HEK293T (cell line): Measurements from ENCODE around the gene ZNF672.

Experiments
- CTBP1 ChIP-seq: fragments of 450-650 bp; IDR thresholded peaks from 2 replicates; pipeline ENCODE4 v1.6.1; 2016; ENCODE audit warnings: borderline replicate concordance
- FOXA1 ChIP-seq: fragments of 450-650 bp; IDR thresholded peaks from 2 replicates; pipeline ENCODE4 v1.6.1; 2016; ENCODE audit warnings: mild to moderate bottlenecking
- FOXK2 ChIP-seq: fragments of 450-650 bp; IDR thresholded peaks from 2 replicates; pipeline ENCODE4 v1.6.1; 2016; ENCODE audit warnings: mild to moderate bottlenecking
- HDGF ChIP-seq: fragments of 450-650 bp; IDR thresholded peaks from 2 replicates; pipeline ENCODE4 v1.6.1; 2017; ENCODE audit warnings: antibody characterized with exemption, borderline replicate concordance
- L3MBTL2 ChIP-seq: fragments of 450-650 bp; conservative IDR thresholded peaks from 2 replicates; pipeline ENCODE4 v1.6.1; 2016; ENCODE audit warnings: mild to moderate bottlenecking
- LEF1 ChIP-seq: fragments of 450-650 bp; IDR thresholded peaks from 2 replicates; pipeline ENCODE4 v1.6.1; 2017; ENCODE audit warnings: mild to moderate bottlenecking, borderline replicate concordance
- SP1 ChIP-seq: fragments of 450-650 bp; IDR thresholded peaks from 2 replicates; pipeline ENCODE4 v1.6.1; 2017
- SUZ12 ChIP-seq: fragments of 450-650 bp; IDR thresholded peaks from 2 replicates; pipeline ENCODE4 v1.6.1; 2016; ENCODE audit warnings: mild to moderate bottlenecking
- TF ChIP-seq, protein P1 (sequence below): fragments of 450-650 bp; IDR thresholded peaks from 2 replicates; pipeline ENCODE4 v1.6.1; 2016

DNA sequence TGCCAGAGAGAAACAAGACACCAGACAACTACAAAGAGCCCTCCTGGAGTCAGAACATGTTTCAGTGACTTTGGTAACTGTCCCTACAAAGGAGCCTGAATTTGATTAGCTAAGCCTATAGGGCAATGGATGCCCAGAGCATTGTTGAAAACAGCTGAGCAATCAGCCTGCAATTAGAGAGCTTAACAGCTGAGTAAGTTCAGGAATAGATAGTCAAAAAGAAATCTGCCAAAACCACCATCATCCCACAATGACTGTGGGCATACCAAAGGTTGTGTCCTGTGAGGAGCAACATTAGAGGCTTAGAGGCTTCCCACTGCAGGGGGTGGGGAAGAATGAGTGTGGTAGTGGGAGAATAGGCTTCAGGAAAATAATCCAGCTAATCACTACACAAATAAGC is 44.4 kb upstream of the ZNF672 start:
- TF ChIP-seq FOXK2 (no peak), LEF1 (no peak), FOXA1 (no peak), CTBP1 (no peak), SP1 (no peak), L3MBTL2 (no peak), SUZ12 (no peak), HDGF (no peak)
- TF ChIP-seq, protein P1, sequence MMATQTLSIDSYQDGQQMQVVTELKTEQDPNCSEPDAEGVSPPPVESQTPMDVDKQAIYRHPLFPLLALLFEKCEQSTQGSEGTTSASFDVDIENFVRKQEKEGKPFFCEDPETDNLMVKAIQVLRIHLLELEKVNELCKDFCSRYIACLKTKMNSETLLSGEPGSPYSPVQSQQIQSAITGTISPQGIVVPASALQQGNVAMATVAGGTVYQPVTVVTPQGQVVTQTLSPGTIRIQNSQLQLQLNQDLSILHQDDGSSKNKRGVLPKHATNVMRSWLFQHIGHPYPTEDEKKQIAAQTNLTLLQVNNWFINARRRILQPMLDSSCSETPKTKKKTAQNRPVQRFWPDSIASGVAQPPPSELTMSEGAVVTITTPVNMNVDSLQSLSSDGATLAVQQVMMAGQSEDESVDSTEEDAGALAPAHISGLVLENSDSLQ: no peak
